Measurements from ENCODE around the gene PKDCC. TPM values are rescaled to one million over a fixed set of nuclear protein-coding genes. Genes with fewer than 3 reads are reported as not detected.
"Not testable (repeated sequence)": the region's sequence is repeated elsewhere in the genome, so short reads cannot be mapped to it uniquely, and the experiment has no call there.

PKDCC gene
- total RNA-seq, 1 donor from 2014 or later, result 123 TPM

- no peak overlapping the region for H3K27ac Mint-ChIP-seq
- peaks cover 13% of the 10 kb centered on the region for H3K4me1 Mint-ChIP-seq
- no peaks in the 10 kb centered on the region for H3K27me3 Mint-ChIP-seq (ENCODE audit: low read depth)
- no peak overlapping the region for H3K4me3 Mint-ChIP-seq
- H3K9me3 Mint-ChIP-seq, result no peaks in the 10 kb centered on the region
- H3K36me3 Mint-ChIP-seq, result no peaks in the 10 kb centered on the region
- no peak for TF ChIP-seq CTCF (IDR thresholded peaks at IDR 0.05; ENCODE audit: unreplicated experiment)
- no peak for DNase-seq (ENCODE audit: low spot score in 2 of 2, unreplicated experiment in 2 of 2)
These were observed 26.8 kb downstream of the PKDCC start for GRCh38 chr2:42074661-42075060.

GRCh38 chr2:42076357-42077225, 28.8 kb downstream of the PKDCC start:
- no peak overlapping the region for H3K4me3 Mint-ChIP-seq
- TF ChIP-seq CTCF (IDR thresholded peaks at IDR 0.05; ENCODE audit: unreplicated experiment), result no peak
- peaks cover 23% of the 10 kb centered on the region for H3K4me1 Mint-ChIP-seq
- no peaks in the 10 kb centered on the region for H3K27me3 Mint-ChIP-seq (ENCODE audit: low read depth)
- no peaks in the 10 kb centered on the region for H3K9me3 Mint-ChIP-seq
- DNase-seq (ENCODE audit: low spot score in 2 of 2, unreplicated experiment in 2 of 2), result no peak
- H3K36me3 Mint-ChIP-seq, result no peaks in the 10 kb centered on the region
- no peak overlapping the region for H3K27ac Mint-ChIP-seq

- Mint-ChIP-seq H3K27me3 (ENCODE audit: low read depth) (no peaks in the 10 kb centered on the region), H3K36me3 (no peaks in the 10 kb centered on the region), H3K27ac (no peak overlapping the region), H3K9me3 (no peaks in the 10 kb centered on the region), H3K4me3 (no peak overlapping the region), H3K4me1 (peaks cover 21% of the 10 kb centered on the region)
- no peak for TF ChIP-seq CTCF (IDR thresholded peaks at IDR 0.05; ENCODE audit: unreplicated experiment)
- DNase-seq (ENCODE audit: low spot score in 2 of 2, unreplicated experiment in 2 of 2), result no peak
These were observed 29.5 kb downstream of the PKDCC start for GRCh38 chr2:42077343-42077742.

- no peak for DNase-seq (ENCODE audit: low spot score in 2 of 2, unreplicated experiment in 2 of 2)
These were observed 32.0 kb downstream of the PKDCC start for GRCh38 chr2:42079737-42080287.

GRCh38 chr2:42081151-42081550, 33.3 kb downstream of the PKDCC start:
- H3K27ac Mint-ChIP-seq; H3K36me3 Mint-ChIP-seq; H3K27me3 Mint-ChIP-seq (ENCODE audit: low read depth); H3K9me3 Mint-ChIP-seq; DNase-seq (ENCODE audit: low spot score in 2 of 2, unreplicated experiment in 2 of 2); H3K4me3 Mint-ChIP-seq: not testable (repeated sequence)
- H3K4me1 Mint-ChIP-seq, result peaks cover 30% of the 10 kb centered on the region

More at GRCh38 chr2:42079737-42080287, 32.0 kb downstream of the PKDCC start:
- peak overlapping the region; percentile 19 for H3K27ac Mint-ChIP-seq
- TF ChIP-seq CTCF (IDR thresholded peaks at IDR 0.05; ENCODE audit: unreplicated experiment), result no peak
- no peaks in the 10 kb centered on the region for H3K36me3 Mint-ChIP-seq
- peaks cover 5% of the 10 kb centered on the region for H3K9me3 Mint-ChIP-seq
- H3K27me3 Mint-ChIP-seq (ENCODE audit: low read depth), result no peaks in the 10 kb centered on the region
- H3K4me3 Mint-ChIP-seq, result no peak overlapping the region
- peaks cover 27% of the 10 kb centered on the region for H3K4me1 Mint-ChIP-seq

GRCh38 chr2:42082016-42082415, 34.2 kb downstream of the PKDCC start:
- no peaks in the 10 kb centered on the region for H3K36me3 Mint-ChIP-seq
- no peak for TF ChIP-seq CTCF (IDR thresholded peaks at IDR 0.05; ENCODE audit: unreplicated experiment)
- H3K27me3 Mint-ChIP-seq (ENCODE audit: low read depth), result no peaks in the 10 kb centered on the region
- peaks cover 5% of the 10 kb centered on the region for H3K9me3 Mint-ChIP-seq
- H3K4me3 Mint-ChIP-seq, result no peak overlapping the region
- no peak overlapping the region for H3K27ac Mint-ChIP-seq
- peaks cover 37% of the 10 kb centered on the region for H3K4me1 Mint-ChIP-seq
- no peak for DNase-seq (ENCODE audit: low spot score in 2 of 2, unreplicated experiment in 2 of 2)

Data from mesothelial cell of epicardium (in vitro differentiated cells).